H1 (cell line): ENCODE results near the gene RNF4. TPM values are rescaled to one million over a fixed set of nuclear protein-coding genes. Genes with fewer than 3 reads are reported as not detected.

Experiments used
- CTCF ChIA-PET: fragments of 300-600 bp; sonication (Branson Sonifier 250); formaldehyde crosslinking; loops from one replicate; lab custom pipeline; 2021; ENCODE audit not compliant: partially characterized antibody; lab: Charles Lee
- POLR2A ChIA-PET: fragments of 300-600 bp; sonication (Branson Sonifier 250); formaldehyde crosslinking; loops from one replicate; lab custom pipeline; 2021; ENCODE audit warnings: inconsistent platforms; ENCODE audit not compliant: partially characterized antibody; lab: Charles Lee
- DNase-seq, 2 experiments: peaks; one replicate each; pipeline versions ENCODE4 v3.0.0 to v3.0.0-alpha.2; 2010 to 2022; ENCODE audit warnings: low spot score in 2 of 2, low read depth in 1 of 2, mixed read lengths in 1 of 2
- FAIRE-seq: peaks from 2 replicates; lab custom pipeline; 2011; peaks lifted over from hg19 to GRCh38; lab: Jason Lieb, UNC
- H2AFZ ChIP-seq: 2 replicates; pipeline ENCODE4 v1.8.1; 2012; ENCODE audit warnings: low read length, inconsistent platforms
- H2AK5ac ChIP-seq: 2 replicates; pipeline ENCODE4 v1.6.1; 2013; ENCODE audit warnings: low read depth, low read length
- H2BK120ac ChIP-seq: replicated peaks from 2 replicates; pipeline ENCODE3; 2013; ENCODE audit warnings: low read depth, low read length, inconsistent platforms
- H2BK12ac ChIP-seq: 2 replicates; pipeline ENCODE4 v1.6.1; 2013; ENCODE audit warnings: low read depth, low read length
- H2BK15ac ChIP-seq: 2 replicates; pipeline ENCODE4 v1.6.1; 2013; ENCODE audit warnings: low read length
- H2BK20ac ChIP-seq: 2 replicates; pipeline ENCODE4 v1.6.1; 2013; ENCODE audit warnings: low read length
- H2BK5ac ChIP-seq: 2 replicates; pipeline ENCODE4 v1.6.1; 2013; ENCODE audit warnings: low read depth, low read length
- H3K14ac ChIP-seq: 2 replicates; pipeline ENCODE4 v1.6.1; 2013; ENCODE audit warnings: inconsistent platforms; ENCODE audit not compliant: insufficient read length
- H3K18ac ChIP-seq: 2 replicates; pipeline ENCODE4 v1.6.1; 2013; ENCODE audit warnings: low read length; ENCODE audit errors: extremely low read depth
- H3K23ac ChIP-seq: 2 replicates; pipeline ENCODE4 v1.6.1; 2013; ENCODE audit warnings: inconsistent platforms; ENCODE audit not compliant: insufficient read length
- H3K23me2 ChIP-seq: 2 replicates; pipeline ENCODE4 v1.6.1; 2013; ENCODE audit warnings: low read depth, low read length
- H3K27ac ChIP-seq: 2 replicates; pipeline ENCODE4 v1.6.1; 2011; ENCODE audit warnings: low read depth, low read length, inconsistent platforms
- H3K27me3 ChIP-seq, 4 experiments: replicated peaks in 1 of 4; 1 replicate in 1 of 4; 2 replicates in 3 of 4; pipeline versions ENCODE4 v1.6.1 to v1.8.1; 2011 to 2013; ENCODE audit warnings: low read length in 3 of 4, mild to moderate bottlenecking in 3 of 4, inconsistent platforms in 2 of 4, mixed read lengths in 2 of 4, moderate library complexity in 1 of 4; ENCODE audit not compliant: control insufficient read depth in 3 of 4, insufficient read depth in 3 of 4; ENCODE audit errors: extremely low read depth in 1 of 4
- H3K36me3 ChIP-seq, 4 experiments: 2 replicates each; pipeline versions ENCODE4 v1.6.1 to v1.8.1; 2011 to 2013; ENCODE audit warnings: mild to moderate bottlenecking in 4 of 4, low read length in 3 of 4, moderate library complexity in 2 of 4, control low read depth in 1 of 4, inconsistent platforms in 1 of 4; ENCODE audit not compliant: insufficient read depth in 4 of 4, control insufficient read depth in 2 of 4
- H3K4ac ChIP-seq: replicated peaks from 2 replicates; pipeline ENCODE3; 2013; ENCODE audit warnings: low read length, low read depth, mixed read lengths, inconsistent platforms; ENCODE audit not compliant: insufficient read length
- H3K4me1 ChIP-seq, 4 experiments: replicated peaks in 1 of 4; 1 replicate in 1 of 4; 2 replicates in 3 of 4; pipeline versions ENCODE4 v1.6.1 to v1.8.1; 2011 to 2013; ENCODE audit warnings: low read length in 3 of 4, inconsistent platforms in 2 of 4, mixed read lengths in 1 of 4; ENCODE audit not compliant: insufficient read depth in 4 of 4, control insufficient read depth in 3 of 4
- H3K4me2 ChIP-seq, 2 experiments: 2 replicates each; pipeline versions ENCODE4 v1.6.1 to v1.8.1; 2011 to 2013; ENCODE audit warnings: low read depth in 2 of 2, low read length in 2 of 2, control low read depth in 1 of 2, inconsistent platforms in 1 of 2, mild to moderate bottlenecking in 1 of 2; ENCODE audit not compliant: insufficient read depth in 1 of 2
- H3K4me3 ChIP-seq, 4 experiments: fragments of 200-600, 300-600 bp in 1 of 4; sonication (generic), shearing (Covaris generic), sonication (Bioruptor Twin) in 1 of 4; 2 replicates each; pipeline versions ENCODE4 v1.5.1 to v1.8.1; 2011 to 2016; ENCODE audit warnings: low read length in 4 of 4, low read depth in 3 of 4, control low read depth in 2 of 4, inconsistent platforms in 2 of 4, mild to moderate bottlenecking in 2 of 4, mixed read lengths in 1 of 4, moderate library complexity in 1 of 4; ENCODE audit not compliant: insufficient read depth in 2 of 4; ENCODE audit errors: extremely low read depth in 1 of 4
- H3K56ac ChIP-seq: replicated peaks from 2 replicates; pipeline ENCODE3; 2013; ENCODE audit warnings: low read depth, mild to moderate bottlenecking, mixed read lengths, low read length, inconsistent platforms; ENCODE audit not compliant: insufficient read length
- H3K79me1 ChIP-seq: 2 replicates; pipeline ENCODE4 v1.6.1; 2013; ENCODE audit warnings: low read depth, low read length, control low read depth
- H3K79me2 ChIP-seq, 2 experiments: 2 replicates each; pipeline versions ENCODE4 v1.6.1 to v1.8.1; 2012 to 2013; ENCODE audit warnings: low read length in 2 of 2, mild to moderate bottlenecking in 2 of 2, inconsistent platforms in 1 of 2; ENCODE audit not compliant: insufficient read depth in 2 of 2, control insufficient read depth in 1 of 2
- H3K9ac ChIP-seq, 4 experiments: replicated peaks in 1 of 4; 1 replicate in 1 of 4; 2 replicates in 3 of 4; pipeline versions ENCODE4 v1.6.1 to v1.8.1; 2011 to 2013; ENCODE audit warnings: low read depth in 3 of 4, low read length in 3 of 4, control low read depth in 2 of 4, mild to moderate bottlenecking in 2 of 4, moderate library complexity in 2 of 4, inconsistent platforms in 1 of 4; ENCODE audit errors: extremely low read depth in 1 of 4
- H3K9me3 ChIP-seq, 2 experiments: 2 replicates each; pipeline versions ENCODE4 v1.6.1 to v1.8.1; 2012 to 2013; ENCODE audit warnings: mild to moderate bottlenecking in 2 of 2, moderate library complexity in 2 of 2, control low read depth in 1 of 2, inconsistent platforms in 1 of 2, low read depth in 1 of 2, low read length in 1 of 2, mixed read lengths in 1 of 2; ENCODE audit not compliant: insufficient read depth in 2 of 2
- H4K20me1 ChIP-seq, 2 experiments: replicated peaks in 1 of 2; 2 replicates each; pipeline versions ENCODE3 to v1.8.1; 2011 to 2013; ENCODE audit warnings: inconsistent platforms in 2 of 2, low read length in 2 of 2, mild to moderate bottlenecking in 1 of 2; ENCODE audit not compliant: insufficient read depth in 2 of 2, control insufficient read depth in 1 of 2
- H4K5ac ChIP-seq: 2 replicates; pipeline ENCODE4 v1.6.1; 2013; ENCODE audit warnings: low read length, low read depth, mixed read lengths, inconsistent platforms; ENCODE audit not compliant: insufficient read length
- H4K8ac ChIP-seq: 2 replicates; pipeline ENCODE4 v1.8.0; 2013; ENCODE audit warnings: mild to moderate bottlenecking, moderate library complexity, low read length, inconsistent platforms; ENCODE audit not compliant: insufficient read depth; ENCODE audit errors: extremely low read depth
- H4K91ac ChIP-seq: replicated peaks from 2 replicates; pipeline ENCODE3; 2013; ENCODE audit warnings: low read length, mixed read lengths, inconsistent platforms; ENCODE audit not compliant: insufficient read length
- ATF2 ChIP-seq: IDR thresholded peaks from 2 replicates; pipeline ENCODE4 v1.6.1; 2012; ENCODE audit warnings: low read length, inconsistent platforms
- BRCA1 ChIP-seq: IDR thresholded peaks from 2 replicates; pipeline ENCODE4 v1.6.1; 2012; ENCODE audit warnings: low read depth, low read length, improper control_type of control experiment
- FOSL1 ChIP-seq: IDR thresholded peaks from 2 replicates; pipeline ENCODE4 v1.6.1; 2011; ENCODE audit warnings: mild to moderate bottlenecking, low read depth, low read length, moderate library complexity; ENCODE audit not compliant: insufficient read depth
- GABPA ChIP-seq: IDR thresholded peaks from 2 replicates; pipeline ENCODE4 v1.6.1; 2011; ENCODE audit warnings: mild to moderate bottlenecking, low read length, moderate library complexity, borderline replicate concordance; ENCODE audit not compliant: insufficient read depth
- JUND ChIP-seq: IDR thresholded peaks from 2 replicates; pipeline ENCODE4 v1.6.1; 2011; ENCODE audit warnings: mild to moderate bottlenecking, improper control_type of control experiment, low read length
- KDM5A ChIP-seq: fragments of 200-600 bp; IDR thresholded peaks from 2 replicates; pipeline ENCODE4 v1.7.1; 2012; ENCODE audit warnings: mild to moderate bottlenecking, low read length, inconsistent platforms, mixed read lengths
- NRF1 ChIP-seq: IDR thresholded peaks from 2 replicates; pipeline ENCODE4 v1.6.1; 2011; ENCODE audit warnings: mild to moderate bottlenecking, low read depth, low read length, improper control_type of control experiment
- POLR2AphosphoS5 ChIP-seq: IDR thresholded peaks from 2 replicates; pipeline ENCODE4 v1.6.1; 2011; ENCODE audit warnings: low read depth, low read length
- RXRA ChIP-seq: IDR thresholded peaks from 2 replicates; pipeline ENCODE4 v1.6.1; 2011; ENCODE audit warnings: low read depth, mild to moderate bottlenecking, low read length, moderate library complexity; ENCODE audit not compliant: insufficient read depth
- SIN3A ChIP-seq, 2 experiments: IDR thresholded peaks in 1 of 2; conservative IDR thresholded peaks in 1 of 2; 2 replicates each; pipeline ENCODE4 v1.6.1; 2011 to 2012; ENCODE audit warnings: low read length in 2 of 2, improper control_type of control experiment in 1 of 2, low read depth in 1 of 2, mild to moderate bottlenecking in 1 of 2
- SP4 ChIP-seq: IDR thresholded peaks from 2 replicates; pipeline ENCODE4 v1.6.1; 2012; ENCODE audit warnings: low read length, inconsistent platforms
- SRF ChIP-seq: IDR thresholded peaks from 2 replicates; pipeline ENCODE4 v1.6.1; 2011; ENCODE audit warnings: mild to moderate bottlenecking, low read depth, low read length, moderate library complexity
- TEAD4 ChIP-seq: IDR thresholded peaks from 2 replicates; pipeline ENCODE4 v1.6.1; 2012; ENCODE audit warnings: low read depth, low read length, inconsistent platforms, mixed read lengths
- WGBS, 2 experiments: shearing (Covaris generic) in 1 of 2; methylation state at CpG; one replicate each; pipeline versions ENCODE4 v1.1.6 to v1.1.7; 2013 to 2015; ENCODE audit warnings: low lambda C conversion rate in 2 of 2, mixed read lengths in 2 of 2, inconsistent platforms in 1 of 2, low coverage in 1 of 2, missing lambda C conversion rate in 1 of 2; ENCODE audit not compliant: insufficient replicate concordance in 2 of 2, insufficient coverage in 1 of 2, insufficient read length in 1 of 2; ENCODE audit errors: extremely low coverage in 1 of 2, missing lambda C conversion rate in 1 of 2; 5-methylcytosine and 5-hydroxymethylcytosine counted together
- polyA plus RNA-seq, 7 experiments: library from polyadenylated mRNA; depleted of rRNA in 3 of 7; stranded (reverse) in 5 of 7; unstranded in 2 of 7; fragments of >200 nt in 5 of 7; fragments of 200-250 nt in 2 of 7; gene quantifications; 1 replicate in 5 of 7; 2 replicates in 1 of 7; 4 replicates in 1 of 7; pipeline versions ENCODE4 v1.2.1 to v1.2.3, GENCODE V29; 2011 to 2013; ENCODE audit warnings: missing spikeins in 2 of 7, mixed read lengths in 2 of 7
- total RNA-seq: library from RNA; stranded (reverse); fragmentation: NEBNext Ultra II Directional; extraction: Animal tissue kit (Norgen Biotek cat#: 25700); gene quantifications from 2 replicates; pipeline ENCODE4 v1.2.1, GENCODE V29; 2021

The RNF4 gene
- total and polyA plus RNA-seq, 2 of the 8 experiments (the other 6 are each of a cell fraction or from before 2014, with no cell fraction given): 68.2 to 78.9 TPM

- Histone ChIP-seq H4K8ac (no peak overlapping the region), H3K27me3 (no peaks in the 10 kb centered on the region), H2BK15ac (no peak overlapping the region), H3K4me3 (no peak overlapping the region), H3K4me1 (no peaks in the 10 kb centered on the region), H4K91ac (no peak overlapping the region), H3K14ac (no peak overlapping the region), H2AFZ (no peak overlapping the region), H2BK120ac (no peak overlapping the region), H2BK20ac (no peak overlapping the region), H3K56ac (no peak overlapping the region), H3K4ac (no peak overlapping the region), H3K23me2 (no peaks in the 10 kb centered on the region; the same call in 1 of the 2 replicates), H3K9me3 (no peaks in the 10 kb centered on the region), H4K20me1 (peaks cover 7 to 8% of the 10 kb centered on the region in 2 experiments), H2BK5ac (no peak overlapping the region), H3K36me3 (no peaks in the 10 kb centered on the region), H2BK12ac (no peak overlapping the region), H2AK5ac (no peak overlapping the region), H3K4me2 (no peak overlapping the region), H3K79me1 (no peaks in the 10 kb centered on the region; the same call in none of the 2 replicates), H3K79me2 (peaks cover 2 to 90% of the 10 kb centered on the region in 2 experiments; a peak in 3 of 4 replicates), H3K27ac (no peak overlapping the region), H3K18ac (no peak overlapping the region), H4K5ac (no peak overlapping the region), H3K9ac (no peak overlapping the region; a peak in 1 of 7 replicates), H3K23ac (no peak overlapping the region)
- FAIRE-seq: no peak
- WGBS, 2 experiments: 93% methylated on average over 5 of the region's 11 CpGs; no CpG with 5 or more reads in 1 of the 2 experiments
- DNase-seq: no peak
- ChIA-PET CTCF (interaction anchor here (0.6 to 0.7 kb wide), 2 partner anchors 18 to 137 kb away, joined by 3 read pairs; no protein-coding TSS in a partner anchor), POLR2A (no interaction called here)
- TF ChIP-seq JUND (no peak), SRF (no peak), POLR2AphosphoS5 (no peak), KDM5A (no peak), FOSL1 (no peak), BRCA1 (no peak), GABPA (no peak), ATF2 (no peak), TEAD4 (no peak), SP4 (no peak), SIN3A (conservative IDR thresholded peaks at IDR 0.05 in 1 of 2, IDR thresholded peaks at IDR 0.05 in 1 of 2; ENCODE audit: low read depth in 1 of 2, low read length in 2 of 2) (no peak), NRF1 (no peak), RXRA (no peak)
Measured at GRCh38 chr4:2552806-2553205, 83.9 kb downstream of the RNF4 start.
